Measurements from ENCODE around the gene CDC42SE2. TPM values are rescaled to one million over a fixed set of nuclear protein-coding genes. Genes with fewer than 3 reads are reported as not detected.

CDC42SE2 gene
- total and polyA plus RNA-seq, 2 experiments from 2014 or later: 24.2 to 36.2 TPM

GRCh38 chr5:131279204-131279603 is 15.4 kb downstream of the CDC42SE2 start:
- Histone ChIP-seq H3K4me2 (no peak overlapping the region), H3K27ac (ENCODE audit: low read depth) (no peak overlapping the region), H3K27me3 (ENCODE audit: insufficient read depth) (no peaks in the 10 kb centered on the region), H2AFZ (no peak overlapping the region), H3K4me1 (ENCODE audit: insufficient read depth) (no peaks in the 10 kb centered on the region), H3K9me2 (ENCODE audit: insufficient read depth) (no peaks in the 10 kb centered on the region), H4K20me1 (replicated peaks; ENCODE audit: insufficient read depth) (peaks cover 7% of the 10 kb centered on the region; the same call in 1 of the 2 replicates), H3K36me3 (ENCODE audit: insufficient read depth) (no peaks in the 10 kb centered on the region), H3K4me3 (no peak overlapping the region), H3K79me2 (replicated peaks; ENCODE audit: insufficient read depth) (peaks cover 94% of the 10 kb centered on the region), H3F3A (replicated peaks; ENCODE audit: low read depth) (peaks cover 6% of the 10 kb centered on the region; the same call in 1 of the 2 replicates)
- ATAC-seq (no peak), DNase-seq (ENCODE audit: low spot score) (no peak)
- H3K27me3 Mint-ChIP-seq (ENCODE audit: insufficient read depth, low read depth, poor library complexity): peaks cover 16% of the 10 kb centered on the region
- H3K9me3 Mint-ChIP-seq: peaks cover 23% of the 10 kb centered on the region
- TF ChIP-seq ZNF462 (CRISPR knock-in tag; IDR thresholded peaks at IDR 0.05): no peak
- no peak for TF ChIP-seq CREB1 (CRISPR knock-in tag; IDR thresholded peaks at IDR 0.05; ENCODE audit: low read depth)
- TF ChIP-seq ZNF114 (CRISPR knock-in tag; IDR thresholded peaks at IDR 0.05): no peak
- no peak for TF ChIP-seq ETS1 (IDR thresholded peaks at IDR 0.05)
- TF ChIP-seq CTCF (conservative IDR thresholded peaks at IDR 0.05; ENCODE audit: low read depth in 2 of 2): no peak
- TF ChIP-seq EZH2 (IDR thresholded peaks at IDR 0.05; ENCODE audit: low read depth, unreplicated experiment): no peak
- no peak for TF ChIP-seq REST (IDR thresholded peaks at IDR 0.05; ENCODE audit: unreplicated experiment)
- no peak for TF ChIP-seq EZH2phosphoT487 (IDR thresholded peaks at IDR 0.05; ENCODE audit: unreplicated experiment)
- TF ChIP-seq JUNB (IDR thresholded peaks at IDR 0.05; ENCODE audit: unreplicated experiment): no peak
- TF ChIP-seq POLR2AphosphoS5 (IDR thresholded peaks at IDR 0.05; ENCODE audit: low read depth): no peak
- TF ChIP-seq STAT1 (IDR thresholded peaks at IDR 0.05; ENCODE audit: unreplicated experiment): no peak
- TF ChIP-seq ZNF331 (CRISPR knock-in tag; IDR thresholded peaks at IDR 0.05; ENCODE audit: low read depth): no peak
- no peak for TF ChIP-seq NANOG (IDR thresholded peaks at IDR 0.05; ENCODE audit: borderline replicate concordance)
- no peak overlapping the region for H3K4me3 Mint-ChIP-seq
- peaks cover 20% of the 10 kb centered on the region; the same call in 2 of the 3 replicates for H3K36me3 Mint-ChIP-seq (ENCODE audit: low read depth)
- H3K4me1 Mint-ChIP-seq: peaks cover 13% of the 10 kb centered on the region
- H3K27ac Mint-ChIP-seq: peak overlapping the region; percentile 38; the same call in 1 of the 2 replicates
